SK-N-MC (cell line): ENCODE measurements around the gene PCDHGA9.

Source experiments
- EZH2 ChIP-seq: fragments of 200-600 bp; sonication (generic); IDR thresholded peaks from one replicate; pipeline ENCODE4 v1.6.1; 2017; ENCODE audit warnings: antibody characterized with exemption
- FOXP2 ChIP-seq: optimal IDR thresholded peaks from 2 replicates; pipeline ENCODE3; 2011; ENCODE audit warnings: mild to moderate bottlenecking, moderate library complexity; ENCODE audit not compliant: insufficient read depth; ENCODE audit errors: extremely low read length, control extremely low read depth
- POLR2AphosphoS5 ChIP-seq: IDR thresholded peaks from 2 replicates; pipeline ENCODE4 v1.6.1; 2012; ENCODE audit warnings: mild to moderate bottlenecking, low read depth, low read length, borderline replicate concordance

- TF ChIP-seq EZH2 = no peak
- TF ChIP-seq POLR2AphosphoS5 = no peak
- TF ChIP-seq FOXP2 = no peak
Measured at GRCh38 chr5:141398608-141399007, 4.0 kb upstream of the PCDHGA9 start.
